Esophagus muscularis mucosa (tissue), 3 donors: ENCODE results near the gene PIP4K2A.

Experiments
- CTCF ChIP-seq, 3 experiments: fragments of 200-600 bp in 2 of 3; fragments of 450-650 bp in 1 of 3; sonication (generic) in 2 of 3; IDR thresholded peaks; one replicate each; pipeline ENCODE4 v1.5.1; 2017 to 2019; ENCODE audit warnings: antibody characterized with exemption in 3 of 3, mild to moderate bottlenecking in 2 of 3, moderate library complexity in 1 of 3
- POLR2A ChIP-seq: fragments of 450-650 bp; IDR thresholded peaks from one replicate; pipeline ENCODE4 v1.6.1; 2017; ENCODE audit warnings: antibody characterized with exemption, moderate library complexity, mild to moderate bottlenecking, low read depth

GRCh38 chr10:22617051-22617450, 97.3 kb downstream of the PIP4K2A start:
- no peak for TF ChIP-seq CTCF (IDR thresholded peaks at IDR 0.05)
- TF ChIP-seq POLR2A, result no peak
